ENCODE measurements around the gene RBM6.
"Not testable (repeated sequence)": the region's sequence is repeated elsewhere in the genome, so short reads cannot be mapped to it uniquely, and the experiment has no call there.

Gene RBM6

DNA sequence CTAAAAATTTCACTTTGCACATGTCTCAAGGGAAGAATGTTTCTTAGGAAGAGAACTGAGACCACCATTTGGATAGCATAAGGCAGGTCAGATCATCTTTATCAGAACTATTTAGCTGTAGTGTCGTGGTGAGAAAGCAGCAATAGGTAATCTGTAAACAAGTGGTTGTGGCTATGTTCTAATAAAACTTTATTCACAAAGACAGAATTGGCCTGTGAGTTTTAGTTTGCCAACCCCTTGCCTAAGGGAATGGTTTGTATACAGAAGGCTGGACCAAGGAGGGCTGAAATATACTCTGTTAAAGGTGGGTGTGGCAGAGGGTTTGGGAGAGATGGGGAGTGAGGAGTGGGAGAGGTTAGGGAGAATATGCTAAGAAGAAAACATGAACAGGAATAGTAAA is 138.1 kb downstream of the RBM6 start:
- no peak overlapping the region for H3K4me3 ChIP-seq (ENCODE audit: low read depth, low read length)
- in situ Hi-C loops (cut with HindIII; ENCODE audit: low sequenced_read_pairs) = no loop called here
- TF ChIP-seq, protein P1, sequence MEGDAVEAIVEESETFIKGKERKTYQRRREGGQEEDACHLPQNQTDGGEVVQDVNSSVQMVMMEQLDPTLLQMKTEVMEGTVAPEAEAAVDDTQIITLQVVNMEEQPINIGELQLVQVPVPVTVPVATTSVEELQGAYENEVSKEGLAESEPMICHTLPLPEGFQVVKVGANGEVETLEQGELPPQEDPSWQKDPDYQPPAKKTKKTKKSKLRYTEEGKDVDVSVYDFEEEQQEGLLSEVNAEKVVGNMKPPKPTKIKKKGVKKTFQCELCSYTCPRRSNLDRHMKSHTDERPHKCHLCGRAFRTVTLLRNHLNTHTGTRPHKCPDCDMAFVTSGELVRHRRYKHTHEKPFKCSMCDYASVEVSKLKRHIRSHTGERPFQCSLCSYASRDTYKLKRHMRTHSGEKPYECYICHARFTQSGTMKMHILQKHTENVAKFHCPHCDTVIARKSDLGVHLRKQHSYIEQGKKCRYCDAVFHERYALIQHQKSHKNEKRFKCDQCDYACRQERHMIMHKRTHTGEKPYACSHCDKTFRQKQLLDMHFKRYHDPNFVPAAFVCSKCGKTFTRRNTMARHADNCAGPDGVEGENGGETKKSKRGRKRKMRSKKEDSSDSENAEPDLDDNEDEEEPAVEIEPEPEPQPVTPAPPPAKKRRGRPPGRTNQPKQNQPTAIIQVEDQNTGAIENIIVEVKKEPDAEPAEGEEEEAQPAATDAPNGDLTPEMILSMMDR (IDR thresholded peaks at IDR 0.05; ENCODE audit: low read depth, low read length, missing control alignments) = no peak
- no peak for DNase-seq (ENCODE audit: low read depth)

DNA sequence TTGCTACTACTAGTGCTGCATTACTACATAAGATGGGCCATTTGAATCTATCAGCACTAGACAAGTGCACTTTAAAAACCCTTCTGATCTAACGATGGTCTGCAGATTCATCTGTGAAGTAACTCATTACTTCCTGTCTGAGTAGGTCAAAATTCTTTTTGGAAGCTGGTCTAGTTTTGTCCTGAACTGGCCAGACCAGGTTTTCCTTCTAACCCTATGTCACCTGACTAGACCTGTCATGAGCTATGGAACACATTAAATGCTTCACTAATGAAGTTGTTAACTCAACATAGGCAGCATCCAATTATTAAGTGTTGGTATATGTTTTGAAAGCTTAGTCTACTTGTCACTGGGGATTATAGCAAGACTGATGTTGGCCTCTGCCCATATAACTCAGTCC is 138.7 kb downstream of the RBM6 start:
- TF ChIP-seq, protein P1 (IDR thresholded peaks at IDR 0.05; ENCODE audit: low read depth, low read length, missing control alignments) = no peak
- no peak for DNase-seq (ENCODE audit: low read depth)
- in situ Hi-C loops (cut with HindIII; ENCODE audit: low sequenced_read_pairs) = no loop called here
- H3K4me3 ChIP-seq (ENCODE audit: low read depth, low read length) = no peak overlapping the region

DNA sequence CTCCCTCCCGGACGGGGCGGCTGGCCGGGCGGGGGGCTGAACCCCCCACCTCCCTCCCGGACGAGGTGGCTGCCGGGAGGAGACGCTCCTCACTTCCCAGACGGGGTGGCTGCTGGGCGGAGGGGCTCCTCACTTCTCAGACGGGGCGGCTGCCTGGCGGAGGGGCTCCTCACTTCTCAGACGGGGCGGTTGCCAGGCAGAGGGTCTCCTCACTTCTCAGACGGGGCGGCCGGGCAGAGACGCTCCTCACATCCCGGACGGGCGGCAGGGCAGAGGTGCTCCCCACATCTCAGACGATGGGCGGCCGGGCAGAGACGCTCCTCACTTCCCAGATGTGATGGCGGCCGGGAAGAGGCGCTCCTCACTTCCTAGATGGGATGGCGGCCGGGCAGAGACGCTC is 145.0 kb downstream of the RBM6 start:
- DNase-seq (ENCODE audit: low read depth); H3K4me3 ChIP-seq (ENCODE audit: low read depth, low read length); in situ Hi-C loops (cut with HindIII; ENCODE audit: low sequenced_read_pairs): not testable (repeated sequence)

DNA sequence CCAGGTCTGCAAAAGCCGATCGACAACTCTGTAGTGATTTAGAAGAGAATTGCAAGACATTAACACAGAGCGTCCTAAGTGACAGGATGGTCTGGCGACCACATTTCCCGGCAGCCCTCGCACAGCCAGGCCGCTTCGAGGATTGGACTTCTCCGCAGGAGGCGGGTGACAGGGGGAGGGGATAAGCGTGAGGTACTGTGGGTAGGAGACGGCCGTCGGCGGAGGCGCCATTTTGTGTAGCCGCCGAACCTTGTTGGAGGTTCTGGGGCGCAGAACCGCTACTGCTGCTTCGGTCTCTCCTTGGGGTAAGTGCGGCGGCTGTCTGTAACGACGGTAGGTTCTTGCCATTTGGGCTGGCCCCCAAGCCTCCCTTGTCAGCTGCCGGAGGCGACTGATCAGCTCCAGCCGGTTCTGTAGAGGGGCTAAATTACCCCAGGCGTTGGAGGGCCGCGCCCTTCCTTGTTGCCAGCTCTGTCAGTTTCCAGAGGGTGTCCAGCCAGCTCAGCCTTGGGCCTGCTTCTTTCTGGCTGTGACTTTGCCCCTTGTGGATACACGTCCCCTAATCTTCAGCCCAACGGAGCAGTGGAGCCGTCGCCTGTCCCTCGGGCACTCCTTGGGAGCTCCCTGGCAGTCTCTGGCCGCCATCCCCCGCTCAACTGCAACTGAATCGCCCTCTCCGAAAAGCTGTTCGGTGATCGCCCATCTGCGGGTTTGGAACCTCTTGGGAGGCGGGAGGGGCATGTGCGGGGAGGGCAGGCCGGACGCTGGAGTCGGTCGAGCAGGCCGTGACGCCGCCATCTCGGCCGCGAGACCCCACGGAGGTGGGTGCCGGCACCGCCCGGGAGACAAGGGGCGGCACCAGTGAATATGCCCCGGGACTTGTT is 149.0 kb downstream of the RBM6 start, which contains the start of gene RBM5:
TSS of gene RBM5 (plus strand) at position 195 of the 884 bp plus-strand sequence. CDS start 1,516 bp downstream, outside the sequence.
- in situ Hi-C loops (cut with HindIII; ENCODE audit: low sequenced_read_pairs) = no loop called here
- peak within 1 kb of the TSS; percentile 100 for H3K4me3 ChIP-seq (ENCODE audit: low read depth, low read length)
- peak; percentile 78 for DNase-seq (ENCODE audit: low read depth)
- TF ChIP-seq, protein P1 (IDR thresholded peaks at IDR 0.05; ENCODE audit: low read depth, low read length, missing control alignments) = no peak

DNA sequence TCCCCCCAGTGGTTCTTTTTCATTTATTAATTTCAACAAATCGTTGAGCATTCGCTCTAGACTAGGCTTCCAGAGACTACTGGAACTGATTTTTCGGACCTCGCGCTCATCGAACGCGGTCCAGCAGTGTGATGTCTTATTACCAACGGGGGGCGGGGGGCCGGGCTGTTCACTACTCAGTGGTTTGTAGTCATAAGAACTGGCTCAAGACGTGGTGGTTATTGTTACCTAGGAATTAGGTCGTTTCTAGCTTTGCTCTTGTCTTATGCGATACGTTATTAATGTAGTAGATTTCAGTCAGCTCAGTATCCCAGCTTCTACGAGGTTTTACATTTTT is 149.6 kb downstream of the RBM6 start:
- DNase-seq (ENCODE audit: low read depth) = peak; percentile 11
- TF ChIP-seq, protein P1 (IDR thresholded peaks at IDR 0.05; ENCODE audit: low read depth, low read length, missing control alignments) = no peak
- in situ Hi-C loops (cut with HindIII; ENCODE audit: low sequenced_read_pairs) = no loop called here
- H3K4me3 ChIP-seq (ENCODE audit: low read depth, low read length) = peak overlapping the region; percentile 100

DNA sequence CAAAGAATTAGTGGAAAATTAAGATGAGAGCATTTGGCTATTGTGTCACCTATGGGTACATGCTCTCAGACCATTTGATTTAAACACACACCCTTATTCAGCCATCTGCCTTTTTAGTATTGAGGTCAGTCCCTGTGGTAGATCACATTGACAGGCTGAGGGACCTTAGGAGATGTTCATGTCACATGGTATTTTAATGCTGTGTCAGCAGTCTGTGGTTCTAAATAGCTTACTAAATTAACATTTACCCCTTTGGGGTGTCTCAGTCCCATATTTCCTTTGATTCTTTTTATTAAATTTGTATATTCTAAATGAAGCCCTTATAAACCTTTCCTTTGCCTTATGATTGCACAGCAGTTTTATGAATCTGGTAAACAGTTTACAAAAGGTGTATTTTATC is 151.0 kb downstream of the RBM6 start:
- peak overlapping the region; percentile 100 for H3K4me3 ChIP-seq (ENCODE audit: low read depth, low read length)
- DNase-seq (ENCODE audit: low read depth) = no peak
- TF ChIP-seq, protein P1 (IDR thresholded peaks at IDR 0.05; ENCODE audit: low read depth, low read length, missing control alignments) = no peak
- in situ Hi-C loops (cut with HindIII; ENCODE audit: low sequenced_read_pairs) = no loop called here

DNA sequence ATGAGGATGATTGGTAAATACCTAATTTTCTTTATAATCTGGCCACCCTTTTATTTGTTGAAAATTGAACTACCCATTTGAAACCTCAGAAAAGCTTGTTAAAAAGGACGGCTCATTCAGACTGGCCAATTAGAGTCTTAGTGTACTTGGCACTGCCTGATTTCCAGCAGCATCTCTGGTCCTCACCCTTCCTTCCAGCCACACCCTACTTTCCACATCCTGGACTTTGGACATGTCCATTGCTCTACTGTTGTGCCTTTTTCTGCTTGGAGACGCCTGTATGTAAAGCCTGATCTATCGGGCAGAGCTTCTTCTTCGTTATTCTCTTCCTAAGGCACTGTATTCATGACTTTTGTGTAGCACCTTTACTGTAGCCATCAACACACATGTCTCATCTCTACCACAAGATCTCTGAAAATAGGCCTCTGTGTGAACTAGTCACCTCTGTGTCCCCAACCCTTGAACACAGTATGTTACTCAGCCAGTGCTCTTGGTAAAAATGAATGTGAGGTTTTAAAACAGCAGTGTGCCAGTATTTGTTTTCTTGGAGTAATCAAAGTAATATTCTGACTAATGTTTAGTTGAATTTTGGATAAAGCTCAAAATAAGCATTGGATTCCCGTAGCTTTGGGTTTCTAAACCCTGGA is 155.5 kb downstream of the RBM6 start:
- no peak for DNase-seq (ENCODE audit: low read depth)
- no peak overlapping the region for H3K4me3 ChIP-seq (ENCODE audit: low read depth, low read length)
- in situ Hi-C loops (cut with HindIII; ENCODE audit: low sequenced_read_pairs) = no loop called here
- TF ChIP-seq, protein P1 (IDR thresholded peaks at IDR 0.05; ENCODE audit: low read depth, low read length, missing control alignments) = no peak

Data from astrocyte of the cerebellum (primary cell).